ENCODE data around the gene ISX.

- no peak for TF ChIP-seq POLR2A (IDR thresholded peaks at IDR 0.05)
- no peak for TF ChIP-seq POLR2AphosphoS5 (IDR thresholded peaks at IDR 0.05)
- TF ChIP-seq, protein P1, sequence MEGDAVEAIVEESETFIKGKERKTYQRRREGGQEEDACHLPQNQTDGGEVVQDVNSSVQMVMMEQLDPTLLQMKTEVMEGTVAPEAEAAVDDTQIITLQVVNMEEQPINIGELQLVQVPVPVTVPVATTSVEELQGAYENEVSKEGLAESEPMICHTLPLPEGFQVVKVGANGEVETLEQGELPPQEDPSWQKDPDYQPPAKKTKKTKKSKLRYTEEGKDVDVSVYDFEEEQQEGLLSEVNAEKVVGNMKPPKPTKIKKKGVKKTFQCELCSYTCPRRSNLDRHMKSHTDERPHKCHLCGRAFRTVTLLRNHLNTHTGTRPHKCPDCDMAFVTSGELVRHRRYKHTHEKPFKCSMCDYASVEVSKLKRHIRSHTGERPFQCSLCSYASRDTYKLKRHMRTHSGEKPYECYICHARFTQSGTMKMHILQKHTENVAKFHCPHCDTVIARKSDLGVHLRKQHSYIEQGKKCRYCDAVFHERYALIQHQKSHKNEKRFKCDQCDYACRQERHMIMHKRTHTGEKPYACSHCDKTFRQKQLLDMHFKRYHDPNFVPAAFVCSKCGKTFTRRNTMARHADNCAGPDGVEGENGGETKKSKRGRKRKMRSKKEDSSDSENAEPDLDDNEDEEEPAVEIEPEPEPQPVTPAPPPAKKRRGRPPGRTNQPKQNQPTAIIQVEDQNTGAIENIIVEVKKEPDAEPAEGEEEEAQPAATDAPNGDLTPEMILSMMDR (IDR thresholded peaks at IDR 0.05) = no peak
Observed at GRCh38 chr22:35098921-35099320, 33.0 kb downstream of the ISX start.

Data from stomach (tissue), 4 donors.